Neural cell (in vitro differentiated cells): ENCODE measurements around the gene ARMH3.

Experiments
- POLR2AphosphoS5 ChIP-seq: IDR thresholded peaks from 2 replicates; pipeline ENCODE4 v1.6.1; 2012
- TF ChIP-seq, protein P1 (sequence below): fragments of 450-650 bp; IDR thresholded peaks from 2 replicates; pipeline ENCODE4 v1.5.1; 2014; ENCODE audit warnings: antibody characterized with exemption, mild to moderate bottlenecking, moderate library complexity; ENCODE audit not compliant: poor library complexity, severe bottlenecking

GRCh38 chr10:101901340-101901739 lies 154.6 kb downstream of the ARMH3 start:
- TF ChIP-seq, protein P1, sequence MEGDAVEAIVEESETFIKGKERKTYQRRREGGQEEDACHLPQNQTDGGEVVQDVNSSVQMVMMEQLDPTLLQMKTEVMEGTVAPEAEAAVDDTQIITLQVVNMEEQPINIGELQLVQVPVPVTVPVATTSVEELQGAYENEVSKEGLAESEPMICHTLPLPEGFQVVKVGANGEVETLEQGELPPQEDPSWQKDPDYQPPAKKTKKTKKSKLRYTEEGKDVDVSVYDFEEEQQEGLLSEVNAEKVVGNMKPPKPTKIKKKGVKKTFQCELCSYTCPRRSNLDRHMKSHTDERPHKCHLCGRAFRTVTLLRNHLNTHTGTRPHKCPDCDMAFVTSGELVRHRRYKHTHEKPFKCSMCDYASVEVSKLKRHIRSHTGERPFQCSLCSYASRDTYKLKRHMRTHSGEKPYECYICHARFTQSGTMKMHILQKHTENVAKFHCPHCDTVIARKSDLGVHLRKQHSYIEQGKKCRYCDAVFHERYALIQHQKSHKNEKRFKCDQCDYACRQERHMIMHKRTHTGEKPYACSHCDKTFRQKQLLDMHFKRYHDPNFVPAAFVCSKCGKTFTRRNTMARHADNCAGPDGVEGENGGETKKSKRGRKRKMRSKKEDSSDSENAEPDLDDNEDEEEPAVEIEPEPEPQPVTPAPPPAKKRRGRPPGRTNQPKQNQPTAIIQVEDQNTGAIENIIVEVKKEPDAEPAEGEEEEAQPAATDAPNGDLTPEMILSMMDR: peak; percentile 36
- peak; percentile 31 for TF ChIP-seq POLR2AphosphoS5
